GM21825 (cell line): ENCODE measurements around the gene RAB3GAP1.

ENCODE experiments used
- ATAC-seq: cut with Tn5 transposase; IDR thresholded peaks from one replicate; pipeline ENCODE4 v1.9.1; 2021; ENCODE audit warnings: mild to moderate bottlenecking, moderate library complexity; ENCODE audit not compliant: unreplicated experiment

RAB3GAP1 gene

GRCh38 chr2:135208016-135208415 is 155.9 kb downstream of the RAB3GAP1 start:
- no peak for ATAC-seq

GRCh38 chr2:135212757-135213156 is 160.7 kb downstream of the RAB3GAP1 start:
- no peak for ATAC-seq

- ATAC-seq, result no peak
Measured at GRCh38 chr2:135218426-135218825, 166.3 kb downstream of the RAB3GAP1 start.

DNA sequence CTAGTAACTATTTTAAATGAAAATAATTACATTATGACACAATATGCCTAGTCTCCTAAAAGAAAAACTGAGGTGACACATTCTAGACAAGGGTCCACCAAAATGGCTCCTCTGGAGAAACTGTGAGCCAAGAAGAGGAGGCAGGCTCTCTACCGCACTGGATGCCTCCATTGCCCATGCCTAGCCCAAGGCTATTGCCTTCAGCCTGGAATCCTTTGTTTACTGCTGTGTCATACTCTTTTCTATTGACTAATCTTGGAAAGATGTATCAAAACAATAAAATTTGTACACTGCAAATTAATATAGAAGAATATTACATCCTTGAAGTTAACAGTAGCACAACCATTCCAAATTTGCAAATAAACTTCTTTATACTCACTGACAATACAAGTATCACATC is 167.1 kb downstream of the RAB3GAP1 start:
- ATAC-seq, result no peak
